RWPE1 (cell line): ENCODE measurements around the gene SLC38A10.

Source experiments
- CTCF ChIA-PET: fragments of 350-600 bp; sonication (Branson Sonifier 250); formaldehyde crosslinking; extraction: SDS; loops from one replicate; lab custom pipeline; 2021; lab: Yijun Ruan, JAX
- POLR2A ChIA-PET: fragments of 400-600 bp; formaldehyde crosslinking; extraction: SDS; loops from one replicate; lab custom pipeline; 2020; ENCODE audit warnings: antibody characterized with exemption; ENCODE audit not compliant: low non-redundant PET; lab: Yijun Ruan, JAX
- DNase-seq: peaks from one replicate; pipeline ENCODE4 v3.0.0; 2012; ENCODE audit warnings: low spot score
- H3K27ac ChIP-seq: fragments of 450-650 bp; 2 replicates; pipeline ENCODE4 v1.5.1; 2017
- TF ChIP-seq, protein P1 (sequence below): fragments of 450-650 bp; conservative IDR thresholded peaks from 2 replicates; pipeline ENCODE4 v1.5.1; 2017; ENCODE audit warnings: low read depth, mild to moderate bottlenecking

Gene SLC38A10

GRCh38 chr17:81288715-81289114 lies 6.4 kb downstream of the SLC38A10 start:
- H3K27ac ChIP-seq: peak overlapping the region; percentile 47
- CTCF ChIA-PET: interaction anchor here (0.6 to 0.9 kb wide), 4 partner anchors 57 to 331 kb away, joined by 3 to 5 read pairs (median 4); no protein-coding TSS in a partner anchor
- DNase-seq: no peak
- POLR2A ChIA-PET: no interaction called here
- TF ChIP-seq, protein P1, sequence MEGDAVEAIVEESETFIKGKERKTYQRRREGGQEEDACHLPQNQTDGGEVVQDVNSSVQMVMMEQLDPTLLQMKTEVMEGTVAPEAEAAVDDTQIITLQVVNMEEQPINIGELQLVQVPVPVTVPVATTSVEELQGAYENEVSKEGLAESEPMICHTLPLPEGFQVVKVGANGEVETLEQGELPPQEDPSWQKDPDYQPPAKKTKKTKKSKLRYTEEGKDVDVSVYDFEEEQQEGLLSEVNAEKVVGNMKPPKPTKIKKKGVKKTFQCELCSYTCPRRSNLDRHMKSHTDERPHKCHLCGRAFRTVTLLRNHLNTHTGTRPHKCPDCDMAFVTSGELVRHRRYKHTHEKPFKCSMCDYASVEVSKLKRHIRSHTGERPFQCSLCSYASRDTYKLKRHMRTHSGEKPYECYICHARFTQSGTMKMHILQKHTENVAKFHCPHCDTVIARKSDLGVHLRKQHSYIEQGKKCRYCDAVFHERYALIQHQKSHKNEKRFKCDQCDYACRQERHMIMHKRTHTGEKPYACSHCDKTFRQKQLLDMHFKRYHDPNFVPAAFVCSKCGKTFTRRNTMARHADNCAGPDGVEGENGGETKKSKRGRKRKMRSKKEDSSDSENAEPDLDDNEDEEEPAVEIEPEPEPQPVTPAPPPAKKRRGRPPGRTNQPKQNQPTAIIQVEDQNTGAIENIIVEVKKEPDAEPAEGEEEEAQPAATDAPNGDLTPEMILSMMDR: no peak

DNA sequence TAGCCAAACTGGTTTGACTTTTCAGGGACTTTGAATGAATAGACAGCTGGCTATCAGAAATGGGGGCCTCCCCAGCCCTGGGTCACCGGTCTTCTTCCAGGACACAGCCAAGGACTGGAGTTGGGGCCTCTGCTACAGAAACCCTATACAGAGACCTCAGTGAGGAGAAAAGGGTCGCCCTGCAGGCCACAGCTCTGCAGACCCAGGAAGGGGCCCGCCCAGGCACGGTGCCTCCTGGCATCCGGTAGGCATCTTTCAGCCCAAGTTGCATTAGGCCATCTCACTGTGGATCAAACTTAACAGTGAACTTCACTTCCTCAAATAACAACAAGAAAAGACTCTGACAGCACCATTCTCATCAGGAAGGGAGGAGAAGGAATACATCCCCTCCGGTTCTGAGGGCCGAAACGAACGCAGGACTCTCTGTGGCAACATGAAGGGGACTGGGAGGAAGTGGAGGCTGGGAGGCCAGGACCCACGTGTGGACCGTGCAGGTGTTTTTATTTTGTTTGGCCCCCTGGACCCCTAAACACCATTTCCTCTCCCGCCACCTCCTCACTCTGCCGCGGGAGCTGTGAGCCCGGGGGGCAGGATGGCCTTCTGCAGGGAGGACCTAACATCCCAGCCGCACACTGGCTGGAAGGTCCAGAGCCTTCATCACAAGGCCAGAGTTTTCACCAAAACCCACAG lies 7.2 kb downstream of the SLC38A10 start:
- ChIA-PET CTCF (interaction anchor here (0.6 to 0.7 kb wide), 3 partner anchors 111 to 342 kb away, joined by 3 to 4 read pairs (median 3); no protein-coding TSS in a partner anchor), POLR2A (no interaction called here)
- TF ChIP-seq, protein P1: no peak
- no peak for DNase-seq
- peak overlapping the region; percentile 47 for H3K27ac ChIP-seq

DNA sequence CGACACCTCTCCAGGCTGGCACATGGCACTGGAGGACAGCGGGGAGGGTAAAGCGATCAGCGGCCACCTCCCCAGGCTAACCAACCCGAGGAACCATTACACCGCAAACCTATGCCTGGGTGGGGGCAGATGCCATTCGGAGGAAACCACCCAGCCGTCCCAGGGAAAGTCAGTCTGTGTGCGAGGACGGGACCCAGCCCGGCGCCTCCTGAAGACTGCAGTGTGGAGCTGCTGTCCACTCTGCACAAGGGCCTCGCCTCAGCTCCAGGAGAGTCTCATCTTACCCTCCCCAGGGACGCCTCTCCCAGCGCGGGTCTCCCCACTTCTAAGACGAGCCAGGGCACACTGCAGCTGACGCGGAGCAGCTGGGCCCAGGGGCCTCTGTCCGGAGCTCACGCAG lies 8.0 kb downstream of the SLC38A10 start:
- POLR2A ChIA-PET: no interaction called here
- TF ChIP-seq, protein P1: no peak
- no peak for DNase-seq
- CTCF ChIA-PET: interaction anchor here (0.6 kb wide), 1 partner anchor 112 kb away, joined by 4 read pairs; no protein-coding TSS in a partner anchor
- peak overlapping the region; percentile 47 for H3K27ac ChIP-seq

DNA sequence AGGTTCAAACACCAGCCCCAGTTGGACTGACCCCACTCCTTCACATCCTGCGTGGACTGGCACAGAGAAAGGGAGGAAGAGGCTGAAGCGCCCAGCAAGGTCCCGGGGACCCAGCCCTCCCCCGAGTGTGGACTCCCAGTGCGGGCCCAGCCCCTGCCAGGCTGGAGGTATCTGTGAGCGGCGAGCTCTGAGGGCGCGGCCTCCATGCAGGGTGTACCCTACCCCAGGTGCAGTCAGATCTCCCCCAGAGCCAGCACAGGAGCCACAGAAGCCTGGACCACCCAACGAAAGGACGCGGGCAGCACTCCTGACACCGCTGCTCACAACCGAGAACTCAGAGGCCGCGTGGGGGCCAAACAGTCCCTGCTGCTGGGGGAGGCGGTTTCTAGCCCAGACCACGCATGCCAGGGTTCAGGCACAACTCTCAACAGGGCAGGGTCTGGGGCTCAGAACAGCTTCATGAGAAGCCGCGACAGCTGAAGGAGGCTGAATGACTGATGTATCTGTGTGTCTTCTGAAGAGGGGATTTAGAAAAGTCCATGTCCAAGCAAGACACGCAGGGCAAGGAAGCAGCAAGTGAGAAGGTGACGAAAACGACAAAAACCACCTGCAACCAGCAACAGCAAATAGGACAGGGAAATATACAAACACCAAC lies 8.5 kb downstream of the SLC38A10 start:
- TF ChIP-seq, protein P1: no peak
- DNase-seq: no peak
- H3K27ac ChIP-seq: peak overlapping the region; percentile 32
- POLR2A ChIA-PET: no interaction called here
- CTCF ChIA-PET: no interaction called here

DNA sequence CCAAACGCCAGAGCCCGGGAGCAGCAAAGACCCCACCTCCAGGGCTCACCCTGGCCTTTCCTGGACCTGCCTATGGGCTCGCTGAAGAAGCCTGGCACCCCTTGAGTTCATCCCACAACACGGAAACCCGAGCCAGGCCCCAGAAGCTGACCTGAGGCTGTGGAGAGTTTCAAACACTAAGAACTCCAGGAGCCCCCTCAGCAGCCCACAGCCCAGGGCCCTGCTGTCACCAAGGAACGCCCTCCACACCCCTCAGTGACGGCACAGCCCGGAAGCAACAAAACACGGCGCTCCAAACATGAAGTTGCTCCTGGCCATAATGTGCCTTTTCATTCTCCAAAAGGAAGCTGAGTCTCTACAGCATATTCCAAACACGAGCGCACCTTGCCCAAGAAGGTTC lies 9.2 kb downstream of the SLC38A10 start:
- H3K27ac ChIP-seq: peak overlapping the region; percentile 32
- DNase-seq: no peak
- TF ChIP-seq, protein P1: no peak
- CTCF ChIA-PET: no interaction called here
- POLR2A ChIA-PET: no interaction called here

GRCh38 chr17:81285179-81285878 lies 9.8 kb downstream of the SLC38A10 start:
- TF ChIP-seq, protein P1: no peak
- ChIA-PET POLR2A (interaction anchor here (0.5 kb wide), 1 partner anchor 21 kb away, joined by 3 read pairs; no protein-coding TSS in a partner anchor), CTCF (no interaction called here)
- DNase-seq: no peak
- peak overlapping the region; percentile 32 for H3K27ac ChIP-seq
